B cell (primary cell): ENCODE data around the gene TM9SF4. TPM values are rescaled to one million over a fixed set of nuclear protein-coding genes. Genes with fewer than 3 reads are reported as not detected.

Source experiments
- ATAC-seq: fragments of 200-7000 bp; cut with Tn5 transposase; one replicate; pipeline ENCODE4 v1.10.0; 2021; ENCODE audit warnings: low read depth, mild to moderate bottlenecking, moderate number of reproducible peaks, moderate library complexity
- CTCF ChIA-PET: fragments of 350-600 bp; sonication (Branson Sonifier 250); formaldehyde crosslinking; loops from one replicate; lab custom pipeline; 2021; ENCODE audit warnings: antibody characterized with exemption, inconsistent platforms; lab: Charles Lee
- POLR2A ChIA-PET: fragments of 350-600 bp; sonication (Branson Sonifier 250); formaldehyde crosslinking; loops from one replicate; lab custom pipeline; 2021; ENCODE audit warnings: antibody characterized with exemption; lab: Charles Lee
- DNase-seq: peaks from one replicate; pipeline ENCODE4 v3.0.0; 2013
- H2AFZ ChIP-seq: 2 replicates; pipeline ENCODE4 v1.6.1; 2012; ENCODE audit warnings: mild to moderate bottlenecking, low read depth, low read length; ENCODE audit not compliant: insufficient read depth, poor library complexity, severe bottlenecking
- H3K27ac ChIP-seq, 2 donors: 1 replicate in 1 of 2; 2 replicates in 1 of 2; pipeline ENCODE4 v1.5.1; 2012 to 2013; ENCODE audit warnings: low read length in 2 of 2, mild to moderate bottlenecking in 2 of 2, moderate library complexity in 1 of 2
- H3K27me3 ChIP-seq, 4 experiments: fragments of 200-600 bp in 1 of 4; sonication (generic) in 1 of 4; replicated peaks in 1 of 4; 1 replicate in 2 of 4; 2 replicates in 2 of 4; pipeline versions ENCODE4 v1.6.1 to v1.7.0; 2013 to 2016; ENCODE audit warnings: low read length in 3 of 4, mild to moderate bottlenecking in 2 of 4, mixed read lengths in 1 of 4, moderate library complexity in 1 of 4; ENCODE audit not compliant: insufficient read depth in 4 of 4, control insufficient read depth in 3 of 4; ENCODE audit errors: control extremely low read depth in 1 of 4
- H3K36me3 ChIP-seq, 2 experiments: replicated peaks in 1 of 2; 1 replicate in 1 of 2; 2 replicates in 1 of 2; pipeline versions ENCODE4 v1.6.1 to v1.7.1; 2013; ENCODE audit warnings: low read length in 1 of 2; ENCODE audit not compliant: insufficient read depth in 2 of 2, control insufficient read depth in 1 of 2; ENCODE audit errors: control extremely low read depth in 1 of 2, extremely low read depth in 1 of 2
- H3K4me1 ChIP-seq, 2 donors: fragments of 200-600 bp in 1 of 2; sonication (generic) in 1 of 2; 1 replicate in 1 of 2; 2 replicates in 1 of 2; pipeline versions ENCODE4 v1.5.1 to v1.6.1; 2013 to 2017; ENCODE audit warnings: low read length in 2 of 2; ENCODE audit not compliant: control insufficient read depth in 2 of 2, insufficient read depth in 2 of 2
- H3K4me2 ChIP-seq: replicated peaks from 2 replicates; pipeline ENCODE3; 2012; ENCODE audit warnings: mild to moderate bottlenecking, low read depth, low read length; ENCODE audit not compliant: poor library complexity, severe bottlenecking
- H3K4me3 ChIP-seq, 5 experiments: fragments of 200-600 bp in 1 of 5; sonication (generic) in 1 of 5; 1 replicate in 3 of 5; 2 replicates in 2 of 5; pipeline versions ENCODE4 v1.5.1 to v1.7.0; 2011 to 2016; ENCODE audit warnings: low read length in 4 of 5, mild to moderate bottlenecking in 4 of 5, low read depth in 2 of 5, control low read depth in 1 of 5, moderate library complexity in 1 of 5; ENCODE audit not compliant: insufficient read depth in 1 of 5; ENCODE audit errors: control extremely low read depth in 1 of 5, extremely low read depth in 1 of 5
- H3K79me2 ChIP-seq: fragments of 200-600 bp; sonication (generic); one replicate; pipeline ENCODE4 v1.6.0; 2016; ENCODE audit warnings: low read length; ENCODE audit not compliant: control insufficient read depth, insufficient read depth
- H3K9ac ChIP-seq: fragments of 200-600 bp; sonication (generic); 2 replicates; pipeline ENCODE4 v1.6.1; 2017; ENCODE audit warnings: mild to moderate bottlenecking, low read length, moderate library complexity
- H3K9me3 ChIP-seq, 3 donors: one replicate each; pipeline versions ENCODE4 v1.6.1 to v1.7.1; 2013; ENCODE audit warnings: low read length in 2 of 3; ENCODE audit not compliant: control insufficient read depth in 2 of 3, insufficient read depth in 1 of 3; ENCODE audit errors: control extremely low read depth in 1 of 3
- H4K20me1 ChIP-seq: 2 replicates; pipeline ENCODE4 v1.6.0; 2012; ENCODE audit warnings: mild to moderate bottlenecking, low read length; ENCODE audit not compliant: insufficient read depth, control insufficient read depth, poor library complexity, severe bottlenecking
- H3K27ac Mint-ChIP-seq: one replicate; pipeline ENCODE4 v1.8.0; 2021; ENCODE audit warnings: mixed read lengths
- H3K27me3 Mint-ChIP-seq: one replicate; pipeline ENCODE4 v1.8.0; 2021; ENCODE audit warnings: mixed read lengths
- H3K4me1 Mint-ChIP-seq: one replicate; pipeline ENCODE4 v1.8.0; 2021; ENCODE audit warnings: mixed read lengths
- H3K4me3 Mint-ChIP-seq: one replicate; pipeline ENCODE4 v1.8.0; 2021; ENCODE audit warnings: mixed read lengths
- H3K9me3 Mint-ChIP-seq: one replicate; pipeline ENCODE4 v1.8.0; 2022; ENCODE audit warnings: mixed read lengths; ENCODE audit not compliant: insufficient read depth
- EZH2 ChIP-seq: IDR thresholded peaks from 2 replicates; pipeline ENCODE4 v1.6.1; 2012; ENCODE audit warnings: borderline replicate concordance, low read depth, mild to moderate bottlenecking, moderate library complexity, low read length; ENCODE audit not compliant: insufficient read depth, poor library complexity, severe bottlenecking
- WGBS: methylation state at CpG from one replicate; pipeline ENCODE4 v1.1.5; 2013; ENCODE audit warnings: missing lambda C conversion rate; ENCODE audit not compliant: insufficient coverage; 5-methylcytosine and 5-hydroxymethylcytosine counted together
- intact Hi-C: fragments of 100-400 bp; cut with micrococcal nuclease; formaldehyde crosslinking; loops from one replicate; pipeline ENCODE4 v1.10.0; 2022
- polyA plus RNA-seq: library from polyadenylated mRNA; depleted of rRNA; stranded (reverse); fragments of >200 nt; gene quantifications from 2 replicates; pipeline ENCODE4 v1.2.3, GENCODE V29; 2012
- total RNA-seq, 2 donors: library from RNA; stranded (reverse); fragments of 120-200 nt in 1 of 2; gene quantifications; 1 replicate in 1 of 2; 2 replicates in 1 of 2; pipeline versions ENCODE4 v1.2.3 to v1.2.4, GENCODE V29; 2013 to 2022
- TF ChIP-seq, protein P1 (sequence below): fragments of 200-600 bp; IDR thresholded peaks from one replicate; pipeline ENCODE4 v1.8.0; 2022; ENCODE audit warnings: antibody characterized with exemption, mild to moderate bottlenecking

Gene TM9SF4
- total and polyA plus RNA-seq, 2 donors (not counting 1 experiment from before 2014, with no cell fraction given) = 23.5 to 53.8 TPM

DNA sequence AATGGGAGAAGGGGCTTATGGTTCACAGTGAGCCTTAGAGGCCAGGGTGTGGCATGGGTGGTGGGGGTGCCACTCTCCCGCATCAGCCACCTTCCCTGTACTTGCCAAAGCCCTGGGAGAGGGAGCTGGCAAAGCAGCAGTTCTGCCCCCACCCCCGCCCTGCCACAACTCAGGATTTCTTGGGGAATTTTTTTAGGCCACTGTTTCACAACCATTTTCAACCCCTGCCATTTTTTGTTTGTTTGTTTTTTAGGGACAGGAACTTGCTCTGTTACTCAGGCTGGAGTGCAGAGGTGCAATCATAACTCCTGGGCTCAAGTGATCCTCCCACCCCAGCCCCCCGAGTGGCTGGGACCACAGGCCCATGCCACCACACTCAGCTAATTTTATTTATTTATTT, 22.4 kb upstream of the TM9SF4 start:
- Histone ChIP-seq H3K9ac (no peak overlapping the region), H3K27ac (no peak overlapping the region), H3K4me1 (peaks cover 0 to 12% of the 10 kb centered on the region in 2 donors), H3K9me3 (no peaks in the 10 kb centered on the region), H4K20me1 (no peaks in the 10 kb centered on the region), H3K4me2 (no peak overlapping the region), H3K36me3 (peaks cover 2 to 44% of the 10 kb centered on the region in 2 experiments), H2AFZ (no peak overlapping the region), H3K27me3 (no peaks in the 10 kb centered on the region), H3K4me3 (no peak overlapping the region), H3K79me2 (no peaks in the 10 kb centered on the region)
- POLR2A ChIA-PET = interaction anchor here (0.7 kb wide), 1 partner anchor 102 kb away, joined by 5 read pairs; no protein-coding TSS in a partner anchor
- peaks cover 20% of the 10 kb centered on the region for H3K4me1 Mint-ChIP-seq
- TF ChIP-seq EZH2 = no peak
- TF ChIP-seq, protein P1, sequence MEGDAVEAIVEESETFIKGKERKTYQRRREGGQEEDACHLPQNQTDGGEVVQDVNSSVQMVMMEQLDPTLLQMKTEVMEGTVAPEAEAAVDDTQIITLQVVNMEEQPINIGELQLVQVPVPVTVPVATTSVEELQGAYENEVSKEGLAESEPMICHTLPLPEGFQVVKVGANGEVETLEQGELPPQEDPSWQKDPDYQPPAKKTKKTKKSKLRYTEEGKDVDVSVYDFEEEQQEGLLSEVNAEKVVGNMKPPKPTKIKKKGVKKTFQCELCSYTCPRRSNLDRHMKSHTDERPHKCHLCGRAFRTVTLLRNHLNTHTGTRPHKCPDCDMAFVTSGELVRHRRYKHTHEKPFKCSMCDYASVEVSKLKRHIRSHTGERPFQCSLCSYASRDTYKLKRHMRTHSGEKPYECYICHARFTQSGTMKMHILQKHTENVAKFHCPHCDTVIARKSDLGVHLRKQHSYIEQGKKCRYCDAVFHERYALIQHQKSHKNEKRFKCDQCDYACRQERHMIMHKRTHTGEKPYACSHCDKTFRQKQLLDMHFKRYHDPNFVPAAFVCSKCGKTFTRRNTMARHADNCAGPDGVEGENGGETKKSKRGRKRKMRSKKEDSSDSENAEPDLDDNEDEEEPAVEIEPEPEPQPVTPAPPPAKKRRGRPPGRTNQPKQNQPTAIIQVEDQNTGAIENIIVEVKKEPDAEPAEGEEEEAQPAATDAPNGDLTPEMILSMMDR = no peak
- WGBS = 100% methylated on average over 1 of the region's 3 CpGs
- ATAC-seq (no peak), DNase-seq (no peak)
- H3K27me3 Mint-ChIP-seq = no peaks in the 10 kb centered on the region
- H3K27ac Mint-ChIP-seq = no peak overlapping the region
- no peak overlapping the region for H3K4me3 Mint-ChIP-seq
- intact Hi-C loops = no loop called here
- no peaks in the 10 kb centered on the region for H3K9me3 Mint-ChIP-seq
- CTCF ChIA-PET = interaction anchor here (0.6 to 11.9 kb wide), 6 partner anchors 44 to 241 kb away, joined by 3 to 389 read pairs (median 4); partner anchors contain the start of gene PDRG1

DNA sequence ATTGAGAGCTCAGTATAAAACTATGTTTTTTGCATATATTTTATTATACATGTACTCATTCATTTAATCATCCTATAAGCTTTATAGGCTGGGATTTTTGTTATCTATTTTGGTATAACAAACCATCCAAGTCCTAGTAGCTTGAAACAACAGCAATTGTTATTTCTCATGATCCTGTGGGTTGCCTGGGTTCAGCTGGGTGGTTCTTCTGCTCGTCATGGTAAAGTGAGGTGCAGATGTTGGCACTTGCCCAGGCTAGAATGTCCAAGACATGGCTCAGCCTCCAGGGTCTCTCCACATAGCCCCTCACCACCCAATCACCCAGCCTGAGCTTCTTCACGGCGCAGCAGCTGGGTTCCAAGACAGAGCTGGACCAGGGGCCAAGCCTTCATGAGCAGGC, 20.8 kb upstream of the TM9SF4 start:
- H3K27me3 ChIP-seq = no peaks in the 10 kb centered on the region
- no peak overlapping the region for H3K27ac Mint-ChIP-seq
- no peaks in the 10 kb centered on the region for H3K9me3 ChIP-seq
- no peak overlapping the region for H2AFZ ChIP-seq
- DNase-seq (no peak), ATAC-seq (no peak)
- CTCF ChIA-PET = interaction anchor here (1.1 to 11.9 kb wide), 6 partner anchors 10 to 266 kb away, joined by 3 to 389 read pairs (median 10); partner anchors contain the start of gene HCK
- H3K4me3 ChIP-seq = no peak overlapping the region
- H3K9ac ChIP-seq = no peak overlapping the region
- H3K9me3 Mint-ChIP-seq = no peaks in the 10 kb centered on the region
- 100% methylated on average over 3 of the region's 3 CpGs for WGBS
- peaks cover 2 to 40% of the 10 kb centered on the region in 2 experiments for H3K36me3 ChIP-seq
- no peak overlapping the region for H3K27ac ChIP-seq
- H3K4me2 ChIP-seq = no peak overlapping the region
- peaks cover 20% of the 10 kb centered on the region for H3K4me1 Mint-ChIP-seq
- peaks cover 0 to 12% of the 10 kb centered on the region in 2 donors for H3K4me1 ChIP-seq
- POLR2A ChIA-PET = no interaction called here
- no peaks in the 10 kb centered on the region for H4K20me1 ChIP-seq
- H3K4me3 Mint-ChIP-seq = no peak overlapping the region
- TF ChIP-seq, protein P1 = no peak
- TF ChIP-seq EZH2 = no peak
- no peaks in the 10 kb centered on the region for H3K27me3 Mint-ChIP-seq
- intact Hi-C loops = no loop called here
- H3K79me2 ChIP-seq = no peaks in the 10 kb centered on the region
